ENCODE data around the gene UBTD1. TPM values are rescaled to one million over a fixed set of nuclear protein-coding genes. Genes with fewer than 3 reads are reported as not detected.
A peak's percentile ranks its signal among the peaks of the same experiment; 100 is the strongest.

Gene UBTD1
- polyA plus RNA-seq, 3 donors, result 17.2 to 20.0 (median 19.0) TPM

- WGBS (ENCODE audit: insufficient coverage), result 100% methylated on average over 1 of the region's 2 CpGs
- H3K4me3 Mint-ChIP-seq, result no peak overlapping the region
- Histone ChIP-seq H3K36me3 (replicated peaks in 1 of 2; ENCODE audit: control insufficient read depth in 1 of 2, insufficient read depth in 2 of 2, low read length in 2 of 2) (no peaks in the 10 kb centered on the region), H4K20me1 (ENCODE audit: insufficient read depth, low read length) (no peaks in the 10 kb centered on the region), H3K4me3 (replicated peaks in 1 of 3; ENCODE audit: low read depth in 2 of 3, low read length in 3 of 3) (no peak overlapping the region), H3K4me1 (ENCODE audit: control insufficient read depth in 1 of 2, insufficient read depth in 2 of 2, low read length in 2 of 2) (no peaks in the 10 kb centered on the region), H3K9ac (ENCODE audit: insufficient read depth, low read length, poor library complexity, severe bottlenecking) (no peak overlapping the region), H3K79me2 (ENCODE audit: insufficient read depth, low read length) (no peaks in the 10 kb centered on the region), H3K9me3 (replicated peaks in 1 of 2; ENCODE audit: control insufficient read depth in 1 of 2, insufficient read depth in 1 of 2, low read length in 2 of 2) (no peaks in the 10 kb centered on the region), H3K27ac (ENCODE audit: low read depth in 1 of 2, low read length in 2 of 2) (no peak overlapping the region), H3K27me3 (ENCODE audit: control insufficient read depth in 2 of 2, insufficient read depth in 2 of 2, low read length in 2 of 2) (no peaks in the 10 kb centered on the region), H3K4me2 (replicated peaks; ENCODE audit: extremely low read depth, low read length, poor library complexity, severe bottlenecking) (no peak overlapping the region), H2AFZ (ENCODE audit: insufficient read depth, low read depth, low read length, poor library complexity, severe bottlenecking) (no peak overlapping the region)
- H3K36me3 Mint-ChIP-seq, result no peaks in the 10 kb centered on the region
- peaks cover 0 to 2% (median 0%) of the 10 kb centered on the region in 3 donors for H3K27me3 Mint-ChIP-seq (ENCODE audit: low read depth in 3 of 3)
- no peaks in the 10 kb centered on the region for H3K4me1 Mint-ChIP-seq
- intact Hi-C loops (cut with micrococcal nuclease), result loop anchor here in 1 of 2 donors (5.0 kb wide), 1 partner anchor 615 kb away; no protein-coding TSS in a partner anchor
- no peak for TF ChIP-seq CTCF (IDR thresholded peaks at IDR 0.05)
- no peaks in the 10 kb centered on the region for H3K9me3 Mint-ChIP-seq
- DNase-seq, result no peak
- no peak overlapping the region for H3K27ac Mint-ChIP-seq
Observed at GRCh38 chr10:97587183-97587582, 88.5 kb downstream of the UBTD1 start.

- peaks cover 0 to 2% (median 2%) of the 10 kb centered on the region in 3 donors for H3K27me3 Mint-ChIP-seq (ENCODE audit: low read depth in 3 of 3)
- WGBS (ENCODE audit: insufficient coverage), result no CpG with 5 or more reads among the region's 3 CpGs
- intact Hi-C loops (cut with micrococcal nuclease), result loop anchor here in 1 of 2 donors (5.0 kb wide), 1 partner anchor 617 kb away; no protein-coding TSS in a partner anchor
Observed at GRCh38 chr10:97589479-97589878, 90.8 kb downstream of the UBTD1 start, which contains the start of gene C10orf62. Gene C10orf62, plus strand, starts transcription at chr10:97589721. Its CDS starts 177 bp downstream, at chr10:97589898.

More at GRCh38 chr10:97589479-97589878, 90.8 kb downstream of the UBTD1 start, which contains the start of gene C10orf62:
- Mint-ChIP-seq H3K9me3 (no peaks in the 10 kb centered on the region), H3K4me3 (no peak within 1 kb of the TSS), H3K27ac (peak within 1 kb of the TSS in 3 of 7 donors; percentile 1 to 50 (median 50)), H3K36me3 (no peaks in the 10 kb centered on the region), H3K4me1 (no peaks in the 10 kb centered on the region)
- no peak for TF ChIP-seq CTCF (IDR thresholded peaks at IDR 0.05)
- H4K20me1 ChIP-seq (ENCODE audit: insufficient read depth, low read length), result no peaks in the 10 kb centered on the region
- H3K9me3 ChIP-seq (replicated peaks in 1 of 2; ENCODE audit: control insufficient read depth in 1 of 2, insufficient read depth in 1 of 2, low read length in 2 of 2), result no peaks in the 10 kb centered on the region
- no peaks in the 10 kb centered on the region for H3K27me3 ChIP-seq (ENCODE audit: control insufficient read depth in 2 of 2, insufficient read depth in 2 of 2, low read length in 2 of 2)
- no peak for DNase-seq
- H3K36me3 ChIP-seq (replicated peaks in 1 of 2; ENCODE audit: control insufficient read depth in 1 of 2, insufficient read depth in 2 of 2, low read length in 2 of 2), result no peaks in the 10 kb centered on the region
- H3K4me1 ChIP-seq (ENCODE audit: control insufficient read depth in 1 of 2, insufficient read depth in 2 of 2, low read length in 2 of 2), result no peaks in the 10 kb centered on the region
- H2AFZ ChIP-seq (ENCODE audit: insufficient read depth, low read depth, low read length, poor library complexity, severe bottlenecking), result no peak within 1 kb of the TSS
- H3K79me2 ChIP-seq (ENCODE audit: insufficient read depth, low read length), result no peaks in the 10 kb centered on the region
- no peak within 1 kb of the TSS for H3K27ac ChIP-seq (ENCODE audit: low read depth in 1 of 2, low read length in 2 of 2)
- no peak within 1 kb of the TSS for H3K4me2 ChIP-seq (replicated peaks; ENCODE audit: extremely low read depth, low read length, poor library complexity, severe bottlenecking)
- H3K9ac ChIP-seq (ENCODE audit: insufficient read depth, low read length, poor library complexity, severe bottlenecking), result no peak within 1 kb of the TSS
- H3K4me3 ChIP-seq (replicated peaks in 1 of 3; ENCODE audit: low read depth in 2 of 3, low read length in 3 of 3), result no peak within 1 kb of the TSS
